Panc1 (cell line): ENCODE data around the gene COL5A2.

Experiments
- CTCF ChIP-seq: fragments of 450-650 bp; IDR thresholded peaks from 2 replicates; pipeline ENCODE4 v1.5.1; 2017; ENCODE audit warnings: mild to moderate bottlenecking
- POLR2AphosphoS5 ChIP-seq: IDR thresholded peaks from 2 replicates; pipeline ENCODE4 v1.6.1; 2012; ENCODE audit warnings: mild to moderate bottlenecking, low read depth, low read length, moderate library complexity
- REST ChIP-seq, 2 experiments: IDR thresholded peaks; 2 replicates each; pipeline ENCODE4 v1.6.1; 2011 to 2012; ENCODE audit warnings: low read depth in 2 of 2, control low read depth in 1 of 2, low read length in 1 of 2, mild to moderate bottlenecking in 1 of 2, moderate library complexity in 1 of 2; ENCODE audit not compliant: insufficient read depth in 1 of 2

DNA sequence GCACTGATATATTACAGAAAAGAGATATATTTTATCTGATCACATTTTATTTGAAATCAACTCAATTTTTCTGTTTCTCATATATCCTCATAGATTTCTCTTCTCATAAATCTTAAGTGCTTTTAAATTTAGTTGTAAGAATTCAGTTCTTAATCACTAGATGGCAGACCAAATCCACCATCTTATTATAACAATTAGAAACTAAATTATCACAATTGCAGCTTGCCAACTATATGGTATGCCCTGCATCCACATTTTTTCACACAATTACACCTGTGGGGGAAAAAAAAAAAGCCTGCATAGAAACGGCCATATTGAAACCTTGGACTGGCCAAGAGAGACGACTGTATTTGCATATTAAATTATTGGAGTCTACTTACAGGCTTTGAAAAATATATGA is 64.4 kb downstream of the COL5A2 start:
- TF ChIP-seq CTCF: peak; percentile 26; the same call in 1 of the 2 replicates
- no peak for TF ChIP-seq REST (IDR thresholded peaks at IDR 0.05; ENCODE audit: insufficient read depth in 1 of 2, low read depth in 2 of 2, low read length in 1 of 2)
- TF ChIP-seq POLR2AphosphoS5: no peak
